ENCODE measurements around the gene CNPY4.
A peak's percentile ranks its signal among the peaks of the same experiment; 100 is the strongest.
"Not testable (repeated sequence)": the region's sequence is repeated elsewhere in the genome, so short reads cannot be mapped to it uniquely, and the experiment has no call there.

Gene CNPY4

DNA sequence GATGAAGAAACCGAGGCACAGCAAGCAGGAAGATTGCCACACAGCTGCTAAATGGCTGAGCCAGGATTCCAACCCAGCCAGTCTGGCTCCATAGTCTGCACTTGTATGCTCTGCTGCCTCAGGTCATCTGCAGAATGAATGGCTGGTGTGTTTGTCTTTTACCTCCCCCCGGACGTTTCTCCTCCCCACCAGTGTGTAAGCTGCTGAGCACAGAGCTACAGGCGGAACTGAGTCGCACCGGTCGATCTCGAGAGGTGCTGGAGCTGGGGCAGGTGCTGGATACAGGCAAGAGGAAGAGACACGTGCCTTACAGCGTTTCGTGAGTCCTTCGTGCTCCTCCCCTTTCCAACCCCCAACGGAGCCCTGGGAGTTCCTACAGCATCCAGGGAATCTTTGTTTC, 2.6 kb downstream of the CNPY4 start:
- no peak overlapping the region for H2AFZ ChIP-seq (ENCODE audit: low read length, unreplicated experiment)
- peaks cover 16% of the 10 kb centered on the region for H3K79me2 ChIP-seq (ENCODE audit: control insufficient read depth, insufficient read depth, low read length, unreplicated experiment)
- no peaks in the 10 kb centered on the region for H3K27me3 ChIP-seq (ENCODE audit: insufficient read depth, low read length)
- H3K27ac ChIP-seq (ENCODE audit: low read depth, low read length) = no peak overlapping the region
- H3K4me3 ChIP-seq (ENCODE audit: low read depth, low read length) = no peak overlapping the region
- peaks cover 12% of the 10 kb centered on the region for H3K4me1 ChIP-seq (ENCODE audit: control insufficient read depth, insufficient read depth, low read length, unreplicated experiment)
- H3K36me3 ChIP-seq (ENCODE audit: insufficient read depth, low read length) = no peaks in the 10 kb centered on the region

DNA sequence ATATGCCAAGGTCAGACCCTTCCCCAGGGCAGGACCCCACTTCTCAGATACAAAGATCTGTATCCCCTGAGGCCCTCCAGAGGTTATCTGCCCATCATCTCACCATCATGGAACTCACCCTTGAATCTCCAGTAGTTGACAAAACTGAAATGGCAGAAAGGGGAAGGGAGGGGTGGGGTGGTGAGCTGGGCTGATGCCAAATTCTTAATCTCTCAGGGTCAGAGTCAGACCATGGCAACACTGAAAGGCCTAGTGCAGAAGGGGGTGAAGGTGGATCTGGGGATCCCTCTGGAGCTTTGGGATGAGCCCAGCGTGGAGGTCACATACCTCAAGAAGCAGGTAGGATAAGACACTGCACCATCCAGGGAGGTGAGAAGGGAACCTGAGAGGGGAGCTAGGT, 3.1 kb downstream of the CNPY4 start:
- Histone ChIP-seq H3K4me1 (ENCODE audit: control insufficient read depth, insufficient read depth, low read length, unreplicated experiment) (peaks cover 12% of the 10 kb centered on the region), H3K27me3 (ENCODE audit: insufficient read depth, low read length) (no peaks in the 10 kb centered on the region), H2AFZ (ENCODE audit: low read length, unreplicated experiment) (no peak overlapping the region), H3K4me3 (ENCODE audit: low read depth, low read length) (no peak overlapping the region), H3K27ac (ENCODE audit: low read depth, low read length) (no peak overlapping the region), H3K36me3 (ENCODE audit: insufficient read depth, low read length) (no peaks in the 10 kb centered on the region), H3K79me2 (ENCODE audit: control insufficient read depth, insufficient read depth, low read length, unreplicated experiment) (peaks cover 16% of the 10 kb centered on the region)

DNA sequence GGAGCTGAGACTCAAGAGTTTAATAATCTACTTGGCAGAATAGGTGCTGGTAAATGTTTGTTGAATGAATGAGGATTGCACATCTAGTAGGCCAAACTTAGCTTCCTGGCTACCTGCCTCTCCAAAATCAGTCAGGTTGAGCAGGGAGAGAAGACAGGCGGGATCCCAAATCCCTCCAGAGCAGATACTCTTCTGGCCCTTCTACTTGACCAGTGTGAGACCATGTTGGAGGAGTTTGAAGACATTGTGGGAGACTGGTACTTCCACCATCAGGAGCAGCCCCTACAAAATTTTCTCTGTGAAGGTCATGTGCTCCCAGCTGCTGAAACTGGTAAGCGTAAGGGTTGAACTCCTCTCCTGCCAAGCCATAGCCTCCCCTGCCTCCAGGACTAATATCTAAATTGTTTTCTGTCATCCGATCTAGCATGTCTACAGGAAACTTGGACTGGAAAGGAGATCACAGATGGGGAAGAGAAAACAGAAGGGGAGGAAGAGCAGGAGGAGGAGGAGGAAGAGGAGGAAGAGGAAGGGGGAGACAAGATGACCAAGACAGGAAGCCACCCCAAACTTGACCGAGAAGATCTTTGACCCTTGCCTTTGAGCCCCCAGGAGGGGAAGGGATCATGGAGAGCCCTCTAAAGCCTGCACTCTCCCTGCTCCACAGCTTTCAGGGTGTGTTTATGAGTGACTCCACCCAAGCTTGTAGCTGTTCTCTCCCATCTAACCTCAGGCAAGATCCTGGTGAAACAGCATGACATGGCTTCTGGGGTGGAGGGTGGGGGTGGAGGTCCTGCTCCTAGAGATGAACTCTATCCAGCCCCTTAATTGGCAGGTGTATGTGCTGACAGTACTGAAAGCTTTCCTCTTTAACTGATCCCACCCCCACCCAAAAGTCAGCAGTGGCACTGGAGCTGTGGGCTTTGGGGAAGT, 5.1 kb downstream of the CNPY4 start:
- Histone ChIP-seq H3K79me2 (ENCODE audit: control insufficient read depth, insufficient read depth, low read length, unreplicated experiment) (peaks cover 8% of the 10 kb centered on the region), H3K4me3 (ENCODE audit: low read depth, low read length) (no peak overlapping the region), H3K36me3 (ENCODE audit: insufficient read depth, low read length) (no peaks in the 10 kb centered on the region), H3K27ac (ENCODE audit: low read depth, low read length) (no peak overlapping the region), H3K27me3 (ENCODE audit: insufficient read depth, low read length) (no peaks in the 10 kb centered on the region), H3K4me1 (ENCODE audit: control insufficient read depth, insufficient read depth, low read length, unreplicated experiment) (peaks cover 16% of the 10 kb centered on the region), H2AFZ (ENCODE audit: low read length, unreplicated experiment) (no peak overlapping the region)

DNA sequence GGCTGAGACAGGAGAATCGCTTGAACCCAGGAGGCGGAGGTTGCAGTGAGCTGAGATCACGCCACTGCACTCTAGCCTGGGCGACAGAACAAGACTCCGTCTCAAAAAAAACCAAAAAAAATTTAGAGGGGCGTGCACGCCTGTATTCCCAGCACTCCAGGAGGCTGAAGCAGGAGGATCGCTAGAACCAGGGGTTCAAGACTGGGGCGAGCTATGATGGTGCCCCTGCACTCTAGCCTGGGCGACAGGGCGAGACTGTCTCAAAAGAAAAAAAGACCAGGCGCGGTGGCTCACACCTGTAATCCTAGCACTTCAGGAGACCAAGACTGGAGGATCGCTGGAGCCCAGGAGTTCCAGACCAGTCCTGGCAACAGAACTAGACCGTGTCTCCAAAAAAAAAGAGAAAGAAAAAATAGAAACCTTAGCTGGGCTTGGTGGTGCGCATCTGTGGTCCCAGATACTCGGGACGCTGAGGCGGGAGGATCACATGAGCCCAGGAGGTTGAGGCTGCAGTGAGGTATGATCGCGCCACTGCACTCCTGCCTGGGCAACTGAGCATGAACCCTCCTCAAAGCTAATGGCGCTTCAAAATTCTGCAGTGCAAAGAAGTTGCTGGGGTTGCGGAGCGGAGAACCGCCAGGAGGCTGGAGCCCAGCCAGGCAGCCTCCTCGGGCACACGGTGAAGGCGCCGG, 7.0 kb downstream of the CNPY4 start:
- Histone ChIP-seq H3K27ac (ENCODE audit: low read depth, low read length) (peak overlapping the region; percentile 92), H3K79me2 (ENCODE audit: control insufficient read depth, insufficient read depth, low read length, unreplicated experiment) (peaks cover 5% of the 10 kb centered on the region), H3K27me3 (ENCODE audit: insufficient read depth, low read length) (no peaks in the 10 kb centered on the region), H3K4me3 (ENCODE audit: low read depth, low read length) (peak overlapping the region; percentile 85), H3K36me3 (ENCODE audit: insufficient read depth, low read length) (no peaks in the 10 kb centered on the region), H3K4me1 (ENCODE audit: control insufficient read depth, insufficient read depth, low read length, unreplicated experiment) (peaks cover 12% of the 10 kb centered on the region), H2AFZ (ENCODE audit: low read length, unreplicated experiment) (peak overlapping the region; percentile 64)

DNA sequence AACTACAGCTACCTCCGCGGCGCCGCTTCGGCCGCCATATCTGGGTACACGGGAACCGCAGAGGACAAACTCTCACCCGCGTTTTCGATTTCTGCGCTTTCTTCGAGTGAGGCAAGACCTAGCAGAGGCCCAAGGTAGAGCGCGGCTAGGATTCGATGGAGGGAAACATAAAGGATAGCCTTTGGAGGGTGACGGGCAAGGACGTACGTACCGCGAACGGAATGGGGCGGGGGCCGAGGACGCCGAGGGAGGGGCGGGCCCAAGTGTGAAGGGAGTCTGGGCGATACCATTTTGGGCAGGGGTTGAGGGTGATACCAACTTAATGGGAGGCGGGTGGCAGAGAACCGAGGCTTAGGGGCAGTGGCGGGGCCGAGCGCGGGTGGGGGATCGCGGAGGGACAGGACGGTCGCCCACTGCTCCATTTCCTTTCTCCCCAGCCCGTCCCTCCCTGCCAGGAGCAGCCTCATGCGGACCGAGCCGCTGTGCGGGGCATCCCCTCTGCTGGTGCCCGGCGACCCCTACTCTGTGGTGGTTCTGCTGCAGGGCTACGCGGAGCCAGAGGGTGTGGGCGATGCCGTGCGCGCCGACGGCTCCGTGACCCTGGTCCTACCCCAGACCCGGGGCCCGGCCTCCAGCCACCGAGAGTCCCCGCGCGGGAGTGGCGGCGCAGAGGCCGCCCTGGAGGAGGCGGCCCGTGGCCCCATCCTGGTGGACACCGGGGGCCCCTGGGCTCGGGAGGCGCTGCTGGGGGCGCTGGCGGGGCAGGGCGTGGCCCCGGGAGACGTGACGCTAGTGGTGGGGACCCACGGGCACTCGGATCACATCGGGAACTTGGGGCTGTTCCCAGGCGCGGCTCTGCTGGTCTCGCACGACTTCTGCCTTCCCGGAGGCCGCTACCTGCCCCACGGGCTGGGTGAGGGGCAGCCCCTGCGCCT, 7.8 kb downstream of the CNPY4 start, which contains the start of gene MBLAC1:
TSS of gene MBLAC1 (plus strand) at position 37 of the 935 bp plus-strand sequence. CDS start at position 466, 429 bp downstream.
- Histone ChIP-seq H2AFZ (ENCODE audit: low read length, unreplicated experiment) (peak within 1 kb of the TSS; percentile 83), H3K27me3 (ENCODE audit: insufficient read depth, low read length) (no peaks in the 10 kb centered on the region), H3K4me1 (ENCODE audit: control insufficient read depth, insufficient read depth, low read length, unreplicated experiment) (peaks cover 12% of the 10 kb centered on the region), H3K4me3 (ENCODE audit: low read depth, low read length) (peak within 1 kb of the TSS; percentile 85), H3K27ac (ENCODE audit: low read depth, low read length) (peak within 1 kb of the TSS; percentile 92), H3K79me2 (ENCODE audit: control insufficient read depth, insufficient read depth, low read length, unreplicated experiment) (peaks cover 5% of the 10 kb centered on the region), H3K36me3 (ENCODE audit: insufficient read depth, low read length) (no peaks in the 10 kb centered on the region)

DNA sequence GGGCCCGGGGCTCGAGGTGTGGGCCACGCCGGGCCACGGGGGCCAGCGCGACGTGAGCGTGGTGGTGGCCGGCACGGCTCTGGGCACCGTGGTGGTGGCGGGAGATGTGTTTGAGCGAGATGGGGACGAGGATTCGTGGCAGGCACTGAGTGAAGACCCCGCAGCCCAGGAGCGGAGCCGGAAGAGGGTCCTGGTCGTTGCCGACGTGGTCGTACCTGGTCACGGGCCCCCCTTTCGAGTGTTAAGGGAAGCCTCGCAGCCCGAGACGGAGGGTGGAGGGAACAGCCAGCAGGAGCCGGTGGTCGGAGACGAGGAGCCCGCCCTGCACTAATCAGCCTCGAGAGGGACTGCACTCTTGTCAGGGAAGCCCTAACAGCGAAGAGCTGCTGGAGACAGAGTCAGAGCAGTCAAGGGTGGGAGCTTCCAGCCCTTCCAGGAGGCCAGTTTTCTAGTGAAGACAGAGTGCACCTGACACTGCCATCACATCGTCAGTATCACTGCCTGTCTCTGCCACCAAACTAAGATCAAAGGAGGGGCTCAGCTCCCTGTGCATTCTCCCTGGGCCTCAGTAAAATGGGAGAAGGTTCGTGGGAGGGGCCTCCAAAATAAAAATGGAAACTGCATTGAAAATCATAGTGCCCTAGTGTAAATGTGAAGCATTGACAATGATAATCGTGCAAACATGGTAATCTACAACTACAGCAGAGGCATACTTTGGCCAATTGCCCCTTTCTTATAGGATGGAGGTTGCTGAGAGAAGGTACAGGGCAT, 8.6 kb downstream of the CNPY4 start:
- no peak overlapping the region for H3K27ac ChIP-seq (ENCODE audit: low read depth, low read length)
- H3K27me3 ChIP-seq (ENCODE audit: insufficient read depth, low read length) = no peaks in the 10 kb centered on the region
- peak overlapping the region; percentile 85 for H3K4me3 ChIP-seq (ENCODE audit: low read depth, low read length)
- peaks cover 12% of the 10 kb centered on the region for H3K4me1 ChIP-seq (ENCODE audit: control insufficient read depth, insufficient read depth, low read length, unreplicated experiment)
- no peaks in the 10 kb centered on the region for H3K36me3 ChIP-seq (ENCODE audit: insufficient read depth, low read length)
- H2AFZ ChIP-seq (ENCODE audit: low read length, unreplicated experiment) = peak overlapping the region; percentile 83
- peaks cover 5% of the 10 kb centered on the region for H3K79me2 ChIP-seq (ENCODE audit: control insufficient read depth, insufficient read depth, low read length, unreplicated experiment)

DNA sequence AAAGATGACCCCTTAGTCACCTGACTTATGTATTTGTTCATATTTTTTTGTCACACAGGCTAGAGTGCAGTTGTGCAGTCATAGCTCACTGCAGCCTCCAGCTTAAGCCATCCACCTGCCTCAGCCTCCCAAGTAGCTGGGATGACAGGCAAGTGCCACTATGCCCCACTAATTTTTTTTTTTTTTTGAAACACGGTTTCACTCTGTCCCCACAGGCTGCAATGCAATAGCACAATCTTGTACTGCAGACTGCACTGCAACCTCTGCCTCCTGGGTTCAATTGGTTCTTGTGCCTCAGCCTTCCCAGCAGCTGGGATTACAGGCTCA, 9.2 kb downstream of the CNPY4 start:
- Histone ChIP-seq H3K27me3 (ENCODE audit: insufficient read depth, low read length) (no peaks in the 10 kb centered on the region), H3K79me2 (ENCODE audit: control insufficient read depth, insufficient read depth, low read length, unreplicated experiment) (peaks cover 5% of the 10 kb centered on the region), H3K36me3 (ENCODE audit: insufficient read depth, low read length) (no peaks in the 10 kb centered on the region), H3K4me3 (ENCODE audit: low read depth, low read length) (no peak overlapping the region; the same call in 1 of the 2 replicates), H2AFZ (ENCODE audit: low read length, unreplicated experiment) (no peak overlapping the region), H3K4me1 (ENCODE audit: control insufficient read depth, insufficient read depth, low read length, unreplicated experiment) (peaks cover 12% of the 10 kb centered on the region), H3K27ac (ENCODE audit: low read depth, low read length) (no peak overlapping the region)

DNA sequence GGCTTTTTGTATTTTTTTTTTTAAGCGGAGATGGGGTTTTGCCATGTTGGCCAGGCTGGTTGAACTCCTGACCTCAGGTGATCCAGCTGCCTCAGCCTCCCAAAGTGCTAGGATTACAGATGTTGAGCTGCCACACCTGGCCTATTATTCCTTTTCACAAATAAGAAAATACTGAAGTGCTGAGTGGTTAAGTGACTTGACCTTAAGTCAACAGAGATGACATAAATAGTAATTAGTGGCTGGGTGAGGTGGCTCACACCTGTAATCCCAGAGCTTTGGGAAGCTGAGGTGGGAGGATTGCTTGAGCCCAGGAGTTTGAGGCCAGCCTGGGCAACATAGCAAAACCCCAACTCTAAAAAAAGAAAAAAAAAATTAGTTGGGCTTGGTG, 10.8 kb downstream of the CNPY4 start:
- not testable (repeated sequence) for H2AFZ ChIP-seq (ENCODE audit: low read length, unreplicated experiment); H3K36me3 ChIP-seq (ENCODE audit: insufficient read depth, low read length); H3K27me3 ChIP-seq (ENCODE audit: insufficient read depth, low read length); H3K79me2 ChIP-seq (ENCODE audit: control insufficient read depth, insufficient read depth, low read length, unreplicated experiment); H3K4me3 ChIP-seq (ENCODE audit: low read depth, low read length); H3K27ac ChIP-seq (ENCODE audit: low read depth, low read length)
- H3K4me1 ChIP-seq (ENCODE audit: control insufficient read depth, insufficient read depth, low read length, unreplicated experiment) = peaks cover 12% of the 10 kb centered on the region

DNA sequence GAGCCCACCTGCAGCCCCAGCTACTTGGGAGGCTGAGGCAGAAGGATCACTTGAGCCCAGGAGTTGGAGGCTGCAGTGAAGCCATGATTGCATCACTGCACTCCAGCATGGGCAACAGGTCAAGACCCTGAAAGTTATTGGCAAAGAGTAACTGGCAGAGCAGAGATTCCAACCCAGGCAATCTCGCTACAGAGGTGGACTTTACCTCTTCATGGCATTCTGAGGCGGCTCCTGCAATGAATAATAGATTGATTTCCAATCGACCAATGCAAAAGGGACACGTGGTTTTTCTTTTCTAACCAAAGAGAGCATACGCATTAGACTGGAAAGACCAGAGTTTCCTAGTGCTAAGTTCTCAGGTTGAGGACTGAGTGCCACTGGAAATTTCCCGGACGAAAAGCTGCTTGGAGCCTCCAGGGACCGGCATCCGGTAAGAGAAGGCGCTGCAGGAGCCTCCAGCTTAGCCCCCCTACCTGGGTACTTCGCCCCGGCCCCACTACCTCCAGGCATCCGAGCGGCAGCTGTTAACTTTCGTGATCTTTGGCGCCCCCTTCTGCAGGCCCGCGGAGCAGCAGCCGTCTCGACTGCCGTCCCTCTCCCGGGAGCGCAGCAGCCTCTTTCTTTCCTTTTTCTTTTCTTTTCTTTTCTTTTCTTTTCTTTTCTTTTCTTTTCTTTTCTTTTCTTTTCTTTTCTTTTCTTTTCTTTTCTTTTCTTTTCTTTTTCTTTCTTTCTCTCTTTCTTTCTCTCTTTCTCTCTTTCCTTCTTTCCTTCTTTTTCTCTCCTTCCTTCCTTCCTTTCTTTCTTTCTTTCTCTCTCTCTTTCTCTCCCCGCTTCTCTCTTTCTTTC, 11.4 kb downstream of the CNPY4 start:
- Histone ChIP-seq H3K27ac (ENCODE audit: low read depth, low read length) (no peak overlapping the region), H3K4me3 (ENCODE audit: low read depth, low read length) (peak overlapping the region; percentile 39; the same call in 1 of the 2 replicates), H3K4me1 (ENCODE audit: control insufficient read depth, insufficient read depth, low read length, unreplicated experiment) (peaks cover 6% of the 10 kb centered on the region), H3K79me2 (ENCODE audit: control insufficient read depth, insufficient read depth, low read length, unreplicated experiment) (peaks cover 5% of the 10 kb centered on the region), H2AFZ (ENCODE audit: low read length, unreplicated experiment) (no peak overlapping the region), H3K27me3 (ENCODE audit: insufficient read depth, low read length) (no peaks in the 10 kb centered on the region), H3K36me3 (ENCODE audit: insufficient read depth, low read length) (no peaks in the 10 kb centered on the region)

All from ACC112 (cell line).